ENCODE results near the gene GBGT1.

DNA sequence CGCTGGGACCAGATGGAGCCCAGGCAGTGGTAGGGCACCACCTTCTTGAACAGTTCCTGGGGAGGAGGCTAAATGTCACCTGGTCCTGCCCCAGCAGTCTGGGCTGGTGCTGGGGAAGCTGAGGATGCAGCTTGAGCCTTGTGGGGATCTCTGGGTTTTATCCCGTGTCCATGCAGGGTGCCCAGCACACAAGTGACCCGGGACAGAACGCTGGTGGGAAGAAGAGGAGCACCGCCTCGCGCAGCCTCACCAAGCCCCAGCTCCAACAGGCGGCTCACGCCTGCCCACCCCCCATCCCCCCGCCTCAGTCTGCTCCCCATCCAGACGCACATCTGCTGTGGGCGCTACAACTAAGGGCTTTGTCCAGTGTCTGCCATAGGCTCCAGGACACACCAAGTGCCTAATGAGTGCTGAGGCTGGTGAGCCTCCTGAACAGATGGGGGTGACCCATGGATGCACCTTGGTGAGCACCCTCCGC is 56.4 kb downstream of the GBGT1 start:
- no peak for TF ChIP-seq TAF1 (IDR thresholded peaks at IDR 0.05; ENCODE audit: borderline replicate concordance, low read depth, low read length)
- no peak for TF ChIP-seq POLR2A (IDR thresholded peaks at IDR 0.05; ENCODE audit: low read depth, low read length)
- no peak for TF ChIP-seq POLR2AphosphoS5 (IDR thresholded peaks at IDR 0.05; ENCODE audit: low read depth, low read length)
